ENCODE results near the gene SCUBE2. TPM values are rescaled to one million over a fixed set of nuclear protein-coding genes. Genes with fewer than 3 reads are reported as not detected.

Gene SCUBE2
- total RNA-seq, 4 donors from 2014 or later, result 0.88 to 66.8 (median 5.9) TPM

GRCh38 chr11:9094420-9094819 is 3.0 kb upstream of the SCUBE2 start:
- H3K9me3 ChIP-seq, result no peaks in the 10 kb centered on the region
- DNase-seq, result no peak
- TF ChIP-seq POLR2A (IDR thresholded peaks at IDR 0.05), result no peak
- no peak for TF ChIP-seq CTCF (IDR thresholded peaks at IDR 0.05)
- H3K27me3 ChIP-seq, result peaks cover 0 to 3% of the 10 kb centered on the region in 2 donors
- H3K36me3 ChIP-seq, result no peaks in the 10 kb centered on the region
- H3K4me1 ChIP-seq, result no peaks in the 10 kb centered on the region
- H3K4me3 ChIP-seq, result no peak overlapping the region
- no peak overlapping the region for H3K27ac ChIP-seq
- intact Hi-C loops (cut with DNase I; ENCODE audit: low total_unique reads), result no loop called here

- Histone ChIP-seq H3K4me1 (no peaks in the 10 kb centered on the region), H3K27ac (no peak overlapping the region), H3K36me3 (no peaks in the 10 kb centered on the region), H3K9me3 (no peaks in the 10 kb centered on the region), H3K4me3 (no peak overlapping the region), H3K27me3 (peaks cover 0 to 3% of the 10 kb centered on the region in 2 donors)
- intact Hi-C loops (cut with DNase I; ENCODE audit: low total_unique reads), result no loop called here
- no peak for DNase-seq
- TF ChIP-seq CTCF (IDR thresholded peaks at IDR 0.05) (peak in 1 of 4 experiments; percentile 17), POLR2A (IDR thresholded peaks at IDR 0.05) (no peak)
Observed at GRCh38 chr11:9092853-9093778, 1.7 kb upstream of the SCUBE2 start.

GRCh38 chr11:9092072-9092471 is 673 bp upstream of the SCUBE2 start:
- Histone ChIP-seq H3K4me3 (no peak overlapping the region), H3K27me3 (peaks cover 0 to 3% of the 10 kb centered on the region in 2 donors), H3K27ac (no peak overlapping the region), H3K36me3 (no peaks in the 10 kb centered on the region), H3K9me3 (no peaks in the 10 kb centered on the region), H3K4me1 (no peaks in the 10 kb centered on the region)
- DNase-seq, result no peak
- intact Hi-C loops (cut with DNase I; ENCODE audit: low total_unique reads), result no loop called here
- TF ChIP-seq CTCF (IDR thresholded peaks at IDR 0.05), result no peak
- TF ChIP-seq POLR2A (IDR thresholded peaks at IDR 0.05), result no peak

- intact Hi-C loops (cut with DNase I; ENCODE audit: low total_unique reads), result no loop called here
Observed at GRCh38 chr11:9090488-9091043, 833 bp downstream of the SCUBE2 start.

More at GRCh38 chr11:9090488-9091043, 833 bp downstream of the SCUBE2 start:
- Histone ChIP-seq H3K27me3 (peaks cover 0 to 3% of the 10 kb centered on the region in 2 donors), H3K9me3 (no peaks in the 10 kb centered on the region), H3K36me3 (no peaks in the 10 kb centered on the region), H3K4me1 (no peaks in the 10 kb centered on the region), H3K4me3 (peak overlapping the region; percentile 3 to 49), H3K27ac (peak overlapping the region in 1 of 2 donors; percentile 58)
- DNase-seq, result no peak
- TF ChIP-seq POLR2A (IDR thresholded peaks at IDR 0.05), result no peak
- no peak for TF ChIP-seq CTCF (IDR thresholded peaks at IDR 0.05)
